Upper lobe of left lung (tissue), 6 donors: Measurements from ENCODE around the gene TTI1. TPM values are rescaled to one million over a fixed set of nuclear protein-coding genes. Genes with fewer than 3 reads are reported as not detected.

Experiments
- ATAC-seq, 2 donors: fragments of 200-7000 bp; cut with Tn5 transposase; one replicate each; pipeline ENCODE4 v1.9.1; 2022; ENCODE audit warnings: mild to moderate bottlenecking in 2 of 2, moderate library complexity in 2 of 2; ENCODE audit not compliant: low FRiP score in 2 of 2
- DNase-seq, 2 donors: peaks; one replicate each; pipeline ENCODE4 v3.0.0-alpha.2; 2019 to 2020
- H3K27ac ChIP-seq, 4 donors: fragments of 200-600 bp; sonication (generic); one replicate each; pipeline ENCODE4 v1.5.1; 2016 to 2019
- H3K27me3 ChIP-seq, 4 donors: fragments of 200-600 bp; sonication (generic); one replicate each; pipeline ENCODE4 v1.5.1; 2017 to 2019
- H3K36me3 ChIP-seq, 4 donors: fragments of 200-600 bp; sonication (generic); one replicate each; pipeline ENCODE4 v1.5.1; 2016 to 2019
- H3K4me1 ChIP-seq, 4 donors: fragments of 200-600 bp; sonication (generic); one replicate each; pipeline ENCODE4 v1.5.1; 2018 to 2019
- H3K4me3 ChIP-seq, 4 donors: fragments of 200-600 bp; sonication (generic); one replicate each; pipeline ENCODE4 v1.5.1; 2017 to 2019; ENCODE audit warnings: mild to moderate bottlenecking in 2 of 4, moderate library complexity in 1 of 4
- H3K9me3 ChIP-seq, 4 donors: fragments of 200-600 bp; sonication (generic); one replicate each; pipeline ENCODE4 v1.5.1; 2018 to 2019
- CTCF ChIP-seq, 6 experiments: fragments of 450-650 bp in 4 of 6; fragments of 200-600 bp in 2 of 6; sonication (generic) in 2 of 6; IDR thresholded peaks; one replicate each; pipeline ENCODE4 v1.5.1; 2016 to 2019; ENCODE audit warnings: antibody characterized with exemption in 6 of 6
- EP300 ChIP-seq, 4 donors: sonication (generic); formaldehyde crosslinking; IDR thresholded peaks; one replicate each; pipeline ENCODE4 v1.5.1; 2017; ENCODE audit warnings: antibody characterized with exemption in 4 of 4, control low read depth in 2 of 4
- POLR2A ChIP-seq, 4 donors: fragments of 450-650 bp; IDR thresholded peaks; one replicate each; pipeline ENCODE4 v1.5.1; 2016 to 2017; ENCODE audit warnings: antibody characterized with exemption in 4 of 4, mild to moderate bottlenecking in 2 of 4
- POLR2AphosphoS5 ChIP-seq, 2 donors: sonication (generic); formaldehyde crosslinking; IDR thresholded peaks; one replicate each; pipeline ENCODE4 v1.5.1; 2017; ENCODE audit warnings: antibody characterized with exemption in 2 of 2
- WGBS, 2 donors: methylation state at CpG; one replicate each; pipeline ENCODE4 v1.1.5; 2017 to 2018; 5-methylcytosine and 5-hydroxymethylcytosine counted together
- total RNA-seq, 6 donors: library from RNA; depleted of rRNA in 4 of 6; stranded (reverse); fragments of >200 nt in 4 of 6; gene quantifications; one replicate each; pipeline versions ENCODE4 v1.1.0 to v1.2.1, GENCODE V29; 2016 to 2021
- donor health status: DM: no; HTN: no; CAD: no; lungs with moderate emphysema.
- donor health status: DM: no; HTN: yes; CAD: no; lungs with severe emphysema.

TTI1 gene
- total RNA-seq, 6 donors from 2014 or later = 11.2 to 30.4 (median 15.1) TPM

GRCh38 chr20:37933786-37934633, 99.2 kb downstream of the TTI1 start:
- Histone ChIP-seq H3K36me3 (no peaks in the 10 kb centered on the region), H3K4me3 (no peak overlapping the region), H3K27ac (no peak overlapping the region), H3K4me1 (no peaks in the 10 kb centered on the region), H3K27me3 (no peaks in the 10 kb centered on the region), H3K9me3 (no peaks in the 10 kb centered on the region)
- 81 to 83% methylated on average over 14 of the region's 15 CpGs for WGBS, 2 donors
- DNase-seq (no peak), ATAC-seq (no peak)
- no peak for TF ChIP-seq EP300 (IDR thresholded peaks at IDR 0.05)
- TF ChIP-seq POLR2A (IDR thresholded peaks at IDR 0.05) = no peak
- no peak for TF ChIP-seq POLR2AphosphoS5 (IDR thresholded peaks at IDR 0.05)
- no peak for TF ChIP-seq CTCF (IDR thresholded peaks at IDR 0.05)

Other genes with a start within 250 kb of the TTI1 start
- gene VSTM2L, start 130.3 kb downstream of the TTI1 start, total RNA-seq = 10 to 100 TPM in 5 of 6 donors, 1 to 10 TPM in 1; 1.0 to 47.2 (median 24.8) TPM
- 10 to 100 TPM; 26.0 to 75.4 (median 29.2) TPM for gene RPRD1B, start 290 bp upstream of the TTI1 start, total RNA-seq
- gene TGM2, start 131.8 kb upstream of the TTI1 start, total RNA-seq = 100 to 1,000 TPM in 5 of 6 donors, 10 to 100 TPM in 1; 98.7 to 469 (median 290) TPM
- 1 to 10 TPM in 3 of 6 donors, under 1 TPM in 3; 0.15 to 3.1 (median 1.4) TPM for gene KIAA1755, start 227.3 kb upstream of the TTI1 start, total RNA-seq